ENCODE data around the gene TMEM156. TPM values are rescaled to one million over a fixed set of nuclear protein-coding genes. Genes with fewer than 3 reads are reported as not detected.

Gene TMEM156
- total and polyA plus RNA-seq, 2 of the 4 experiments (the other 2 are of a cell fraction) = 0.53 to 0.54 TPM

GRCh38 chr4:39029752-39030694 is 2.2 kb downstream of the TMEM156 start:
- Histone ChIP-seq H3K4me3 (ENCODE audit: insufficient read depth, low read depth, low read length) (no peak overlapping the region), H3K23ac (ENCODE audit: low read depth, low read length) (peak overlapping the region; percentile 54; the same call in 1 of the 2 replicates), H4K5ac (ENCODE audit: low read depth, low read length) (peak overlapping the region; percentile 53), H3K4ac (ENCODE audit: low read depth, low read length) (peak overlapping the region; percentile 88), H2AK5ac (ENCODE audit: low read depth, low read length) (no peak overlapping the region), H2BK20ac (ENCODE audit: low read depth, low read length) (peak overlapping the region; percentile 85), H2BK120ac (ENCODE audit: low read depth, low read length) (peak overlapping the region; percentile 91), H3K79me1 (ENCODE audit: low read depth in 1 of 2, low read length in 2 of 2) (peaks cover 0 to 4% of the 10 kb centered on the region in 2 experiments; a peak in 2 of 4 replicates), H3K4me2 (ENCODE audit: low read depth, low read length) (peak overlapping the region; percentile 57; the same call in 1 of the 2 replicates), H3K18ac (ENCODE audit: low read depth, low read length) (peak overlapping the region; percentile 85), H3K9ac (ENCODE audit: low read depth, low read length) (peak overlapping the region; percentile 54; the same call in 1 of the 2 replicates), H3K36me3 (ENCODE audit: control insufficient read depth, insufficient read depth, low read length) (no peaks in the 10 kb centered on the region), H3K4me1 (ENCODE audit: control insufficient read depth, insufficient read depth, low read length) (peaks cover 12% of the 10 kb centered on the region), H2AK9ac (replicated peaks; ENCODE audit: low read depth, low read length, poor library complexity) (no peak overlapping the region), H3K56ac (ENCODE audit: extremely low read depth, insufficient read depth, low read length) (peak overlapping the region; percentile 38; the same call in 1 of the 2 replicates), H2BK5ac (ENCODE audit: low read depth, low read length, poor library complexity, severe bottlenecking) (peak overlapping the region; percentile 93), H3K9me1 (ENCODE audit: insufficient read depth, low read length) (no peaks in the 10 kb centered on the region; the same call in 1 of the 2 replicates), H4K91ac (ENCODE audit: insufficient read depth, low read depth, low read length) (peak overlapping the region; percentile 54), H2BK15ac (ENCODE audit: low read depth, low read length) (peak overlapping the region; percentile 85; the same call in 2 of the 3 replicates), H4K20me1 (ENCODE audit: insufficient read depth, low read length) (no peaks in the 10 kb centered on the region), H3K9me3 (ENCODE audit: control insufficient read depth, insufficient read depth, low read length) (no peaks in the 10 kb centered on the region), H4K8ac (ENCODE audit: low read depth in 2 of 2, low read length in 2 of 2) (peak overlapping the region; percentile 50 to 59), H3K14ac (replicated peaks; ENCODE audit: low read depth, low read length) (peak overlapping the region; percentile 94), H3K27me3 (ENCODE audit: control insufficient read depth, insufficient read depth, low read length) (no peaks in the 10 kb centered on the region), H3K27ac (ENCODE audit: insufficient read depth, low read length) (peak overlapping the region; percentile 66), H2AFZ (replicated peaks; ENCODE audit: low read length, poor library complexity) (no peak overlapping the region)
- intact Hi-C loops (cut with micrococcal nuclease) = no loop called here
- ATAC-seq (ENCODE audit: low read depth) (no peak), DNase-seq (no peak)
- ChIA-PET POLR2A (ENCODE audit: unreplicated experiment) (no interaction called here), CTCF (interaction anchor here (0.6 to 1.5 kb wide), 6 partner anchors 11 to 1998 kb away, joined by 3 to 5 read pairs (median 3); no protein-coding TSS in a partner anchor)
- dilution Hi-C loops (cut with HindIII; ENCODE audit: low sequenced_read_pairs, unreplicated experiment) = no loop called here
- in situ Hi-C loops (cut with MboI; ENCODE audit: low sequenced_read_pairs) = no loop called here
- no TSS peak for BruUV-seq (replicated peaks)
- TF ChIP-seq RAD21 (IDR thresholded peaks at IDR 0.05; ENCODE audit: low read length) (no peak), CEBPB (IDR thresholded peaks at IDR 0.05; ENCODE audit: low read depth, low read length) (no peak), NFE2L2 (IDR thresholded peaks at IDR 0.05; ENCODE audit: low read depth, low read length) (no peak), MAFK (IDR thresholded peaks at IDR 0.05; ENCODE audit: low read depth, low read length) (0 out of 2 replicates have a peak, but pooled peaks have one; percentile 14)

Data from IMR-90 (cell line).